ENCODE data around the gene SLC16A9. TPM values are rescaled to one million over a fixed set of nuclear protein-coding genes. Genes with fewer than 3 reads are reported as not detected.
"Not testable (repeated sequence)": the region's sequence is repeated elsewhere in the genome, so short reads cannot be mapped to it uniquely, and the experiment has no call there.

The SLC16A9 gene
- total RNA-seq, 1 donor from 2014 or later = 2.9 TPM

DNA sequence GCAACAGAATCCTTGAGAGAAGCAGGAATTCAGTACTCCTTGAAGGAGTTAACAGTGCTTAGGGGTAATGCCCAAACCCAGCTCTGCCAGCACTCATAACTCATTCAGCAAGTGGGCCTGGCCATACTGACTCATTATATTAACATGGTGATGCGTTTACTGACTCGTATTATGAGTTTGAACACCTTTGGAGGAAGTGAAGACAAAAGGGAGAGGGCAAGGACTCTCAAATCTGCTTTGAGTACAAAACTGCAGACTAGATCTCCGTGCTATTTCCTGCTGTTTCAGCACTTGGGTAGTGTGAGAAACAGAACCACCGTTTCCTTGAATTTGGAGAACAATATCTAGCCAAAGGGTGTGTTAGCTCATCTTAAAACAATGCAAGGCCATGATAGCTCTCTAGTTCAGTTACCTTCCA is 30.8 kb downstream of the SLC16A9 start:
- intact Hi-C loops (cut with micrococcal nuclease) = loop anchor here (2.0 kb wide), 1 partner anchor 30 kb away; the partner anchor contains the start of gene SLC16A9

GRCh38 chr10:59677253-59677831 is 32.3 kb downstream of the SLC16A9 start:
- intact Hi-C loops (cut with micrococcal nuclease) = no loop called here

- intact Hi-C loops (cut with micrococcal nuclease) = no loop called here
Observed at GRCh38 chr10:59675812-59676211, 33.8 kb downstream of the SLC16A9 start.

DNA sequence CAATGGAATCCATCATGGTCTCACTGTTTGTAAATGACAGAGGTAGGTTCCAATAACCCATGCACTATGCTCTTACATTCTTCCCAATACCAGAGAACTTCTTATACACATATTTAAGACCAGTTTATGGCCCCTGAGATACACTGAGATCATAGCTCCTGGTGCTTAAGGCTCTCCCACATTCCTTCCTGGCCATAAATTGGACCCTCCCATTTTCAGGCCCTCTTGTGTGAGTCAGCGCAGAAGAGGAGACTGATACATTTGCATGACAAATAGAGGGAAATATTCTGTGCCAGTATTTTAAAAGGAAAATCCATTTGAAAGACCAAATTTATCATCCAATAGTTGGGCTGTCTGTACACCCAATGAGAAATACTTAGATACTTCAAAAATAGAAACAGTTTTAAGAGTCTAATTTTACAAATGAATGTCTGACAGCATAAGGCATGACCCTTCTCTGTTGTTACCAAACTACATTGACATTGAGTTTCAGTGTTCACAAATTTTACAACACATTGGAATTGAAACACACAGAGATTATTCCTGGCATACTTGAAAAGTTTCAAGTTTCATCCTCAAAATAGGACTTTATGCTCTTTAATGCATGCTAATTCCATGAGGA is 35.3 kb downstream of the SLC16A9 start:
- intact Hi-C loops (cut with micrococcal nuclease) = no loop called here

DNA sequence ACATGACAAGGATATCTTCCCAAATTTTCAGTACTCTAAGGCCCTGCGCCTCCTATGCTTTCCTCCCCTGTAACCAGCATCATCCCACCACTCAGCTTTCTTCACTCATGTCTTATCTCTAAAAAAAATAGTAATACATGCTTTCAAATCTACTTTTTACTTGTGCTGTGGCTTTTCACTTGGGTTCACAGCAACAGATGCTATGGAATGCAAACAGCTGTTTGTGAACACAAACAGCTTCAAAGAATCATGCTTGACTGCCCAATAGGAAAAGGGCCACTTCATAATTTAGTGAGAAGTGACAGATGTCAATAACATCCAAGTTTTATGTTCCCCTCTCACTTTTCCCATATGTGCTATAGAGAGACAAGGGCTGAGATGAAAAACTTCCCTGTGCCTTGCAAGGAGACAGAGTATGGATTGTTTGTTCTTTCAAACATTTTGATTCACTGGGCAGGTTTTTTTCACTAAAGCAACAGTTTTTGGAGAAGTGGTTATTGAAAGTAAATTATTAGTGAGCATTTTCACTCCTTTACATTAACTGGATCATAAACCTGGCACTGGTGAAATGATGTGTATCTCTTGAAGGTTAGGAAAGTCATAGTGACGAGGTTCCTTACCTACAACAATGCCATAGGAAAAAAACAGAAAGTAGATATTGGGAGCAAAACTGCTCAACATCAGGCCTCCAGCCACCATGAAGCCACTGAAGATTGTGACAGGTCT is 37.3 kb downstream of the SLC16A9 start:
- intact Hi-C loops (cut with micrococcal nuclease) = no loop called here

GRCh38 chr10:59670269-59670668 is 39.4 kb downstream of the SLC16A9 start:
- intact Hi-C loops (cut with micrococcal nuclease) = no loop called here

GRCh38 chr10:59668096-59668495 is 41.6 kb downstream of the SLC16A9 start:
- intact Hi-C loops (cut with micrococcal nuclease) = no loop called here

- intact Hi-C loops (cut with micrococcal nuclease) = no loop called here
Observed at GRCh38 chr10:59666310-59666709, 43.3 kb downstream of the SLC16A9 start.

DNA sequence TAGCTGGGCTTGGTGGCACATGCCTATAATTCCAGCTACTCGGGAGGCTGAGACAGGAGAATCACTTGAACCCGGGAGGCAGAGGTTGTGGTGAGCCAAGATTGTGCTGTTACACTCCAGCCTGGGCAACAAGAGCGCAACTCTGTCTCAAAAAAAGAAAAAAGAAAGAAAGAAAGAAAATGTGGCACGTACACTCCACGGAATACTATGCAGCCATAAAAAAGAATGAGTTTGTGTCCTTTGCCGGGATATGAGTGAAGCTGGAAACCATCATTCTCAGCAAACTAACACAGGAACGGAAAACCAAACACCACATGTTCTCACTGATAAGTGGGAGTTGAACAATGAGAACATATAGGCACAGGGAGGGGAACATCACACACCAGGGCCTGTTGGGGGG is 46.4 kb downstream of the SLC16A9 start:
- intact Hi-C loops (cut with micrococcal nuclease) = not testable (repeated sequence)

DNA sequence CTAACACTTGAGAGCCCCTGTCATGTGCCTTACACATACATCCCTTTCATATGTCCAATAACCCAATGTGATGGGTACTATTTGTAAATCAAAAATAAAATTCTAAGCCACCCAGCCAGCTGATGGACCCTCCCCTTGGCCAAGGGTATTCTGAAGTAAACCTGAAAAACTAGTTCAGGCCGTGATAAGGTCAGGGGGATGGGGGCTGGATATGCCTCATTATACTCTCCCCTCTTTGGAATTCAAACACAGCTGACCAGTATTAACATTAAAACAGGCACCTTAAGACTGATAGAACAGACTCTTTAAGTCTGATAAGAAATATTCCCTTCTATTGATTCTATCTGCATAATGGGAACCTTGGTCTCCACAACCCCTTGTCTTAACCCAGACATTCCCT is 51.9 kb downstream of the SLC16A9 start:
- intact Hi-C loops (cut with micrococcal nuclease) = no loop called here

DNA sequence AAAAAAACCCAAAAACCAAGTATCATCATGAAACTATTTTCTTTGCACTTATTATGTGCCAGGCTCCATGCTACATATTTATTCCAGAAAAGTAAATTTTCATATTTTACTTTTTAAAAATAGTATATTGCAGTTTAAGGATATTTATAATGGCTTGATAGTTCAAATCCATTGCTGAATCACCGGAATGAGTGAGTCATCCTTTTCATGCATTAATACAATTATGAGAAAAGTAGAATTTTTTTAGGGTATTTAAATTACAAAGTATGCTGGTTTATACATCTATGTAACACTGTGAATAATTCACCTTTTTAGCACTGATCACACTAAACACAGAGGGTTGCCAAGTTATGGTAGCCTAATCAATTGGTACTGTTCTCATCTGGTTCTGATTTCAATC is 54.3 kb downstream of the SLC16A9 start:
- intact Hi-C loops (cut with micrococcal nuclease) = no loop called here

DNA sequence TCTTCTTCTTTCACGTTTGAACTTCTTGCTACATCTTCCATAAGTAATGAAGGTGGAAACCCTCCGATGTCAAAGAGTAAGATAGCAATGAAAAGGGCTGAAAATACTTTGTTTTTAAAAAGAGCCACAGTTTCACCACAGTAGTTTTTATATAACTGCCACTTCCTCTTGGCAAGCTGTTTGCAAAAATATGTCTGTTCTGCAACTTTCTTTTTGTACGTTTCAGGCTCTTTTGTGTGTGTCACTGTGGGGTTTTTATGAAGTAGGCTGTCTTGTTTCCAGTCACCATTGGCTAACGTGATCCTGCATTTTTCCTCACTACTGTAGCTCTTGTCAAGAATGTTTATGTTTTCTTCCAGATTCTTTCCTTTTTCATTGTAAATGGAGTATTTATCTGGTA is 55.6 kb downstream of the SLC16A9 start:
- intact Hi-C loops (cut with micrococcal nuclease) = no loop called here

DNA sequence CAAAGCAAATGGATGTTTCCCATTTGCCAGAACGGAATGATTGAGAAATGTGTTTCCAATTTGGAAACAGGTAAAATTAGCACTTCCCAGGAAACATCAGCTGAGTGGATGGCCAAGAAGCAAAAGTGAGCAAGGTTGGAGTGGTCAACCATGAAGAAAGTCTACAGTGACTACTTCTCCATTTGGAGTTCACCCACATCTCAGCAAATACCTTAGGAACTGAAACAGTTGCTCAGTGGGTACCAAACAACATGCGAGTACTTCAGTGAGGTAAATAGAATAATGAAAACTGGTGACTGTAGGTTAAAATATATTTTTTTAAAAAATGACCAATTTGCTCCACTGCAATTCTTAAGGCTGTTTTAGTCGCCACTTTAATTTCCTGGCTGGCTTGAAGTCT is 57.7 kb downstream of the SLC16A9 start:
- intact Hi-C loops (cut with micrococcal nuclease) = no loop called here

DNA sequence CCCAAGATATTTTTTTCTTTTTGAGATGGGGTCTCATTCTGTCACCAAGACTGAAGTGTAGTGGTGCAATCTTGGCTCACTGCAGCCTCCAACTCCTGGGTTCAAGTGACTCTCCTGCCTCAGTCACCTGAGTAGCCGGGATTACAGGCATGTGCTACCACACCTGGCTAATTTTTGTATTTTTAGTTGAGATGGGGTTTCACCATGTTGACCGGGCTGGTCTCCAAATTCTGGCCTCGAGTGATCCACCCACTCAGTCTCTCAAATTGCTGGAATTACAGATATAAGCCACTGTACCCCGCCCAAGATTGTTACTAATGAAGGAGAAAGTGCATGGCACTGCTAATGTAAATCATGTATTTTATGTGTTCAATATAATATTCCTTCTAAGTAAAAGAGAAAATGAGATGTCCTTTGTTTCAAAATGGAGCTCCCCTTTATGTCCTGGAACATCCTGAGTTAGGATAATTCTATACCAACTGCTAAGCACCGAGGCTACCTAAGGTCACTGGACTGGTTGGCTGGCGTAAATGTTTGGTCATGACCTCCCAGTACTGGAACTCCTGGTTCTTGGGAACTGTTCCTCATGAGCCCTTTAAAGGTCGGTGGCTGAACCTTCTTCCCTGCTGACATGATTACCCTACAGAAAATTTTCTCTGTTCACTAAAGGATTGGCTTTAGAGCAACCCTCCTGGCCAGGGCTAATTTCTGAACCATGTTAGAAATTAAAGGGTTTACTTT is 59.9 kb downstream of the SLC16A9 start:
- intact Hi-C loops (cut with micrococcal nuclease) = no loop called here

GRCh38 chr10:59648711-59649201 is 60.9 kb downstream of the SLC16A9 start:
- intact Hi-C loops (cut with micrococcal nuclease) = no loop called here

DNA sequence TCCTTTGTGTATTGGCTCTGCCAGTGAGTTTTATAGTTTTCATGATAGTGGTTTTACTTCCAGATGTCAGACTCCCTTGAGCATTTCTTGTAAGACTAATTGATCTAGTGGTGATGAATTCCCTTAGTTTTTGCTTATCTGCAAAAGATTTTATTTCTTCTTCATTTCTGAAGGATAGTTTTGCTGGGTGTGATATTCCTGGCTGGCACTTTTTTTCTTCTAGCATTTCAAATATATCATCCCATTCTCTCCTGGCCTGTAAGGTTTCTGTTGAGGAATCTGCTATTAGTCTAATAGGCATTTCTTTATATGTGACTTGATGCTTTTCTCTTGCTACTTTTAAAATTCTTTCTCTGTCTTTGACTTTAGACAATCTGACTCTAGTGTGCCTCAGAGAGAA is 64.8 kb downstream of the SLC16A9 start:
- intact Hi-C loops (cut with micrococcal nuclease) = no loop called here

DNA sequence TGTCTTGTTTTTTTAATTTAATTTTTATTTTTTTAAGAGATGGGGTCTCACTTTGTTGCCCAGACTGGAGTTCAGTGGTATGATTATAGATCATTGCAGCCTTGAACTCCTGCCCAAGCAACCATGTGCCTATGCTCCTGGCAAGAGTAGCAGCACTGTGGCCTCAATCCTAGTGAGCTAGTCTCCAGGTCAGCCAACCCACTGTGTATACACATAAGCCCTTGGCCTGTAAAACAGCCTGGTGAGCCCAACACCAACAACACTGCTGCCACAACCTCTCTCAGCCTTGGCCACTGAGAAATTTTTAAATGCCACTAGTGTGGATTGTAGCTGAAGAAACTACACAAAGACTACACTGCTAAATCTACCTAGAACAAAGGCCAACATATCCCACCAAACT is 68.0 kb downstream of the SLC16A9 start:
- intact Hi-C loops (cut with micrococcal nuclease) = not testable (repeated sequence)

- intact Hi-C loops (cut with micrococcal nuclease) = no loop called here
Observed at GRCh38 chr10:59635502-59636290, 74.0 kb downstream of the SLC16A9 start.

DNA sequence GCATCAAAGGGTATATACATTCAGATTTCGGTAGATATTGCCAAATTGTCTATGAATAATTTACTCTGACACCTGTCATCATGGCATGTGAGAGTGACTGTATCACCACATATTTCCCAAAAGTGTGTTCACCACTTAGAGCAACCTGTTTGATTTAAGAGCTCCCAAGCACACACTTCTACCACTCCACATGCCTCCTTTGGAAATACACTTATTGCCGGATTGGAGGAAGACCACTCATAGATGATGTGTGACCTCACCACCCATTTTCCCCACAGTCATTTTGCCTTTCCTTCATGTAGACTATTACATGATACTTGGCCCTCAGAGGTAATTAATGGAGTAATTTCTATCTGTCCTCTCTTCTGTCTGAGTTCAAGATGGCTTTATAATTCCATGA is 75.5 kb downstream of the SLC16A9 start:
- intact Hi-C loops (cut with micrococcal nuclease) = no loop called here

DNA sequence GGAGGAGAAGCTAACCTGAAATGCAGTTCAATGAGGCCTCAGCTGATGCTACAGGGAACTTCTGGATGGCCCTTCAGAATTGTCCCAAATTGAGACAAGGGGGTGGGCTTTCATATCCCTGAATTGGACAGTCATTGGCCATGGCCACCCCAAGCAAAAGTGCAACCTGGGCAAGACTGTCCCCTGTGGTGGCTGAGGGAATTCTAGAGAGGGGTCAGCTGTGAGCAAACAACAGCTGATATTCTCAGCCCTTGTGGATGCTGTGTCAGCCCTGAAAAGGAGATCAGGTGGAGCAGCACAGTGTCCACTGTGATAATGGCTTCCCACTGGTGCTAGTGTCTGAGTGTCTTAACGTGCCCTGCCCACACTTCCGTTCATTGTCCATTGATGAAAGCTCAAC is 76.6 kb downstream of the SLC16A9 start:
- intact Hi-C loops (cut with micrococcal nuclease) = no loop called here
